ENCODE measurements around the gene ATP11A. TPM values are rescaled to one million over a fixed set of nuclear protein-coding genes. Genes with fewer than 3 reads are reported as not detected.

ATP11A gene
- total and polyA plus RNA-seq, 4 donors, result 18.0 to 24.7 (median 21.5) TPM

- Histone ChIP-seq H3K4me3 (ENCODE audit: low read depth, low read length) (no peak overlapping the region), H3K36me3 (ENCODE audit: control insufficient read depth, insufficient read depth, low read length) (peaks cover 1% of the 10 kb centered on the region), H3K9me3 (ENCODE audit: control insufficient read depth, insufficient read depth, low read length) (no peaks in the 10 kb centered on the region), H3K27me3 (ENCODE audit: control insufficient read depth, insufficient read depth, low read length) (no peaks in the 10 kb centered on the region), H3K27ac (ENCODE audit: low read depth, low read length) (no peak overlapping the region), H3K4me1 (ENCODE audit: control insufficient read depth, insufficient read depth, low read length) (peaks cover 23% of the 10 kb centered on the region)
- WGBS (ENCODE audit: insufficient coverage), result 100% methylated on average over 1 of the region's 9 CpGs
- no peak for DNase-seq (ENCODE audit: low read depth in 4 of 6, low spot score in 6 of 6)
These were observed 86.5 kb downstream of the ATP11A start for GRCh38 chr13:112776354-112776753.

- H3K36me3 ChIP-seq (ENCODE audit: control insufficient read depth, insufficient read depth, low read length), result peaks cover 2% of the 10 kb centered on the region
- peaks cover 28% of the 10 kb centered on the region for H3K4me1 ChIP-seq (ENCODE audit: control insufficient read depth, insufficient read depth, low read length)
- DNase-seq (ENCODE audit: low read depth in 4 of 6, low spot score in 6 of 6), result no peak
- H3K27ac ChIP-seq (ENCODE audit: low read depth, low read length), result no peak overlapping the region
- 94% methylated on average over 11 of the region's 11 CpGs for WGBS (ENCODE audit: insufficient coverage)
- no peaks in the 10 kb centered on the region for H3K27me3 ChIP-seq (ENCODE audit: control insufficient read depth, insufficient read depth, low read length)
- H3K9me3 ChIP-seq (ENCODE audit: control insufficient read depth, insufficient read depth, low read length), result no peaks in the 10 kb centered on the region
- no peak overlapping the region for H3K4me3 ChIP-seq (ENCODE audit: low read depth, low read length)
These were observed 87.1 kb downstream of the ATP11A start for GRCh38 chr13:112776971-112777370.

GRCh38 chr13:112777637-112778406 is 88.0 kb downstream of the ATP11A start:
- no peak for DNase-seq (ENCODE audit: low read depth in 4 of 6, low spot score in 6 of 6)
- H3K27ac ChIP-seq (ENCODE audit: low read depth, low read length), result no peak overlapping the region
- H3K27me3 ChIP-seq (ENCODE audit: control insufficient read depth, insufficient read depth, low read length), result no peaks in the 10 kb centered on the region
- no peaks in the 10 kb centered on the region for H3K9me3 ChIP-seq (ENCODE audit: control insufficient read depth, insufficient read depth, low read length)
- peaks cover 36% of the 10 kb centered on the region for H3K4me1 ChIP-seq (ENCODE audit: control insufficient read depth, insufficient read depth, low read length)
- WGBS (ENCODE audit: insufficient coverage), result 82% methylated on average over 21 of the region's 27 CpGs
- H3K4me3 ChIP-seq (ENCODE audit: low read depth, low read length), result no peak overlapping the region
- H3K36me3 ChIP-seq (ENCODE audit: control insufficient read depth, insufficient read depth, low read length), result peaks cover 2% of the 10 kb centered on the region

GRCh38 chr13:112779856-112780604 is 90.2 kb downstream of the ATP11A start:
- peaks cover 6% of the 10 kb centered on the region for H3K36me3 ChIP-seq (ENCODE audit: control insufficient read depth, insufficient read depth, low read length)
- no peaks in the 10 kb centered on the region for H3K9me3 ChIP-seq (ENCODE audit: control insufficient read depth, insufficient read depth, low read length)
- no peaks in the 10 kb centered on the region for H3K27me3 ChIP-seq (ENCODE audit: control insufficient read depth, insufficient read depth, low read length)
- 94% methylated on average over 22 of the region's 23 CpGs for WGBS (ENCODE audit: insufficient coverage)
- no peak overlapping the region for H3K4me3 ChIP-seq (ENCODE audit: low read depth, low read length)
- no peak for DNase-seq (ENCODE audit: low read depth in 4 of 6, low spot score in 6 of 6)
- peaks cover 45% of the 10 kb centered on the region for H3K4me1 ChIP-seq (ENCODE audit: control insufficient read depth, insufficient read depth, low read length)
- H3K27ac ChIP-seq (ENCODE audit: low read depth, low read length), result no peak overlapping the region

GRCh38 chr13:112781287-112781686 is 91.4 kb downstream of the ATP11A start:
- peak in 1 of 6 donors; percentile 16 for DNase-seq (ENCODE audit: low read depth in 4 of 6, low spot score in 6 of 6)
- H3K27me3 ChIP-seq (ENCODE audit: control insufficient read depth, insufficient read depth, low read length), result no peaks in the 10 kb centered on the region
- peaks cover 11% of the 10 kb centered on the region for H3K36me3 ChIP-seq (ENCODE audit: control insufficient read depth, insufficient read depth, low read length)
- H3K4me1 ChIP-seq (ENCODE audit: control insufficient read depth, insufficient read depth, low read length), result peaks cover 40% of the 10 kb centered on the region
- H3K27ac ChIP-seq (ENCODE audit: low read depth, low read length), result no peak overlapping the region
- H3K9me3 ChIP-seq (ENCODE audit: control insufficient read depth, insufficient read depth, low read length), result no peaks in the 10 kb centered on the region
- 81% methylated on average over 13 of the region's 18 CpGs for whole genome bisulfite sequencing (ENCODE audit: insufficient coverage)
- no peak overlapping the region for H3K4me3 ChIP-seq (ENCODE audit: low read depth, low read length)

- H3K4me3 ChIP-seq (ENCODE audit: low read depth, low read length), result no peak overlapping the region
- H3K27me3 ChIP-seq (ENCODE audit: control insufficient read depth, insufficient read depth, low read length), result no peaks in the 10 kb centered on the region
- H3K4me1 ChIP-seq (ENCODE audit: control insufficient read depth, insufficient read depth, low read length), result peaks cover 40% of the 10 kb centered on the region
- peaks cover 11% of the 10 kb centered on the region for H3K36me3 ChIP-seq (ENCODE audit: control insufficient read depth, insufficient read depth, low read length)
- peak in 5 of 6 donors; percentile 26 to 86 (median 40) for DNase-seq (ENCODE audit: low read depth in 4 of 6, low spot score in 6 of 6)
- WGBS (ENCODE audit: insufficient coverage), result 36% methylated on average over 16 of the region's 19 CpGs
- H3K27ac ChIP-seq (ENCODE audit: low read depth, low read length), result no peak overlapping the region
- H3K9me3 ChIP-seq (ENCODE audit: control insufficient read depth, insufficient read depth, low read length), result no peaks in the 10 kb centered on the region
These were observed 92.1 kb downstream of the ATP11A start for GRCh38 chr13:112781881-112782361.

- H3K36me3 ChIP-seq (ENCODE audit: control insufficient read depth, insufficient read depth, low read length), result peaks cover 11% of the 10 kb centered on the region
- H3K4me3 ChIP-seq (ENCODE audit: low read depth, low read length), result no peak overlapping the region
- no peaks in the 10 kb centered on the region for H3K27me3 ChIP-seq (ENCODE audit: control insufficient read depth, insufficient read depth, low read length)
- H3K9me3 ChIP-seq (ENCODE audit: control insufficient read depth, insufficient read depth, low read length), result no peaks in the 10 kb centered on the region
- H3K27ac ChIP-seq (ENCODE audit: low read depth, low read length), result peak overlapping the region; percentile 42
- DNase-seq (ENCODE audit: low read depth in 4 of 6, low spot score in 6 of 6), result peak in 1 of 6 donors; percentile 53
- 40% methylated on average over 14 of the region's 15 CpGs for WGBS (ENCODE audit: insufficient coverage)
- H3K4me1 ChIP-seq (ENCODE audit: control insufficient read depth, insufficient read depth, low read length), result peaks cover 40% of the 10 kb centered on the region
These were observed 92.7 kb downstream of the ATP11A start for GRCh38 chr13:112782429-112783010.

- peak in 1 of 6 donors; percentile 27 for DNase-seq (ENCODE audit: low read depth in 4 of 6, low spot score in 6 of 6)
- H3K27ac ChIP-seq (ENCODE audit: low read depth, low read length), result peak overlapping the region; percentile 42
- WGBS (ENCODE audit: insufficient coverage), result 77% methylated on average over 23 of the region's 28 CpGs
These were observed 93.5 kb downstream of the ATP11A start for GRCh38 chr13:112783135-112783977.

GRCh38 chr13:112783978-112784371 is 94.1 kb downstream of the ATP11A start:
- Histone ChIP-seq H3K4me1 (ENCODE audit: control insufficient read depth, insufficient read depth, low read length) (peaks cover 34% of the 10 kb centered on the region), H3K9me3 (ENCODE audit: control insufficient read depth, insufficient read depth, low read length) (no peaks in the 10 kb centered on the region), H3K4me3 (ENCODE audit: low read depth, low read length) (no peak overlapping the region), H3K36me3 (ENCODE audit: control insufficient read depth, insufficient read depth, low read length) (peaks cover 11% of the 10 kb centered on the region), H3K27ac (ENCODE audit: low read depth, low read length) (no peak overlapping the region), H3K27me3 (ENCODE audit: control insufficient read depth, insufficient read depth, low read length) (no peaks in the 10 kb centered on the region)
- 45% methylated on average over 9 of the region's 9 CpGs for WGBS (ENCODE audit: insufficient coverage)
- DNase-seq (ENCODE audit: low read depth in 4 of 6, low spot score in 6 of 6), result no peak

More at GRCh38 chr13:112783135-112783977, 93.5 kb downstream of the ATP11A start:
- Histone ChIP-seq H3K9me3 (ENCODE audit: control insufficient read depth, insufficient read depth, low read length) (no peaks in the 10 kb centered on the region), H3K4me1 (ENCODE audit: control insufficient read depth, insufficient read depth, low read length) (peaks cover 34% of the 10 kb centered on the region), H3K36me3 (ENCODE audit: control insufficient read depth, insufficient read depth, low read length) (peaks cover 11% of the 10 kb centered on the region), H3K4me3 (ENCODE audit: low read depth, low read length) (no peak overlapping the region), H3K27me3 (ENCODE audit: control insufficient read depth, insufficient read depth, low read length) (no peaks in the 10 kb centered on the region)
